Measurements from ENCODE around the gene CES3.

CES3 gene

GRCh38 chr16:66948837-66949225 lies 12.2 kb upstream of the CES3 start:
- DNase-seq (ENCODE audit: low read depth), result no peak
- no peak for TF ChIP-seq CTCF (IDR thresholded peaks at IDR 0.05; ENCODE audit: control insufficient read depth, insufficient read depth, low read depth, low read length, missing control alignments)
- peak overlapping the region; percentile 50 for H3K4me3 ChIP-seq (ENCODE audit: control insufficient read depth, low read depth, low read length)

- H3K4me3 ChIP-seq (ENCODE audit: control insufficient read depth, low read depth, low read length), result no peak overlapping the region
- no peak for TF ChIP-seq CTCF (IDR thresholded peaks at IDR 0.05; ENCODE audit: control insufficient read depth, insufficient read depth, low read depth, low read length, missing control alignments)
- no peak for DNase-seq (ENCODE audit: low read depth)
Measured at GRCh38 chr16:66949472-66949871, 11.6 kb upstream of the CES3 start.

GRCh38 chr16:66950437-66950836 lies 10.6 kb upstream of the CES3 start:
- TF ChIP-seq CTCF (IDR thresholded peaks at IDR 0.05; ENCODE audit: control insufficient read depth, insufficient read depth, low read depth, low read length, missing control alignments), result no peak
- DNase-seq (ENCODE audit: low read depth), result no peak
- H3K4me3 ChIP-seq (ENCODE audit: control insufficient read depth, low read depth, low read length), result no peak overlapping the region

GRCh38 chr16:66950971-66951790 lies 9.9 kb upstream of the CES3 start:
- TF ChIP-seq CTCF (IDR thresholded peaks at IDR 0.05; ENCODE audit: control insufficient read depth, insufficient read depth, low read depth, low read length, missing control alignments), result no peak
- no peak overlapping the region for H3K4me3 ChIP-seq (ENCODE audit: control insufficient read depth, low read depth, low read length)
- DNase-seq (ENCODE audit: low read depth), result no peak

GRCh38 chr16:66952430-66953110 lies 8.5 kb upstream of the CES3 start:
- H3K4me3 ChIP-seq (ENCODE audit: control insufficient read depth, low read depth, low read length), result no peak overlapping the region
- TF ChIP-seq CTCF (IDR thresholded peaks at IDR 0.05; ENCODE audit: control insufficient read depth, insufficient read depth, low read depth, low read length, missing control alignments), result no peak
- DNase-seq (ENCODE audit: low read depth), result no peak

- H3K4me3 ChIP-seq (ENCODE audit: control insufficient read depth, low read depth, low read length), result no peak overlapping the region
- no peak for DNase-seq (ENCODE audit: low read depth)
- TF ChIP-seq CTCF (IDR thresholded peaks at IDR 0.05; ENCODE audit: control insufficient read depth, insufficient read depth, low read depth, low read length, missing control alignments), result no peak
Measured at GRCh38 chr16:66953462-66954096, 7.5 kb upstream of the CES3 start.
